Immature natural killer cell (primary cell): Measurements from ENCODE around the gene CACNA1I. TPM values are rescaled to one million over a fixed set of nuclear protein-coding genes. Genes with fewer than 3 reads are reported as not detected.

Experiments used
- DNase-seq, 3 donors: peaks; one replicate each; pipeline ENCODE4 v3.0.0; 2022; ENCODE audit warnings: mixed read lengths in 1 of 3
- H3K27ac Mint-ChIP-seq, 6 donors: one replicate each; pipeline ENCODE4 v1.8.0; 2020; ENCODE audit warnings: mixed read lengths in 6 of 6, mild to moderate bottlenecking in 5 of 6, inconsistent platforms in 4 of 6, moderate library complexity in 3 of 6
- H3K27me3 Mint-ChIP-seq, 3 donors: one replicate each; pipeline ENCODE4 v1.8.0; 2020 to 2021; ENCODE audit warnings: low read depth in 3 of 3, mild to moderate bottlenecking in 3 of 3, mixed read lengths in 3 of 3, moderate library complexity in 3 of 3, inconsistent platforms in 1 of 3
- H3K36me3 Mint-ChIP-seq, 3 donors: one replicate each; pipeline ENCODE4 v1.8.0; 2020; ENCODE audit warnings: mixed read lengths in 3 of 3, inconsistent platforms in 2 of 3, mild to moderate bottlenecking in 2 of 3
- H3K4me1 Mint-ChIP-seq, 2 donors: one replicate each; pipeline ENCODE4 v1.8.0; 2020; ENCODE audit warnings: inconsistent platforms in 2 of 2, mild to moderate bottlenecking in 2 of 2, mixed read lengths in 2 of 2, moderate library complexity in 1 of 2
- H3K4me3 Mint-ChIP-seq, 5 donors: one replicate each; pipeline ENCODE4 v1.8.0; 2020; ENCODE audit warnings: mild to moderate bottlenecking in 5 of 5, mixed read lengths in 5 of 5, inconsistent platforms in 3 of 5, moderate library complexity in 3 of 5
- H3K9me3 Mint-ChIP-seq, 6 donors: one replicate each; pipeline ENCODE4 v1.8.0; 2020; ENCODE audit warnings: mild to moderate bottlenecking in 6 of 6, mixed read lengths in 6 of 6, inconsistent platforms in 4 of 6, moderate library complexity in 3 of 6
- polyA plus RNA-seq, 3 donors: library from polyadenylated mRNA; unstranded; fragments of 300-500 nt; fragmentation: Illumina TruSeq; gene quantifications; one replicate each; pipeline ENCODE4 v1.2.3, GENCODE V29; 2021

Gene CACNA1I
- polyA plus RNA-seq, 3 donors from 2014 or later = not detected

DNA sequence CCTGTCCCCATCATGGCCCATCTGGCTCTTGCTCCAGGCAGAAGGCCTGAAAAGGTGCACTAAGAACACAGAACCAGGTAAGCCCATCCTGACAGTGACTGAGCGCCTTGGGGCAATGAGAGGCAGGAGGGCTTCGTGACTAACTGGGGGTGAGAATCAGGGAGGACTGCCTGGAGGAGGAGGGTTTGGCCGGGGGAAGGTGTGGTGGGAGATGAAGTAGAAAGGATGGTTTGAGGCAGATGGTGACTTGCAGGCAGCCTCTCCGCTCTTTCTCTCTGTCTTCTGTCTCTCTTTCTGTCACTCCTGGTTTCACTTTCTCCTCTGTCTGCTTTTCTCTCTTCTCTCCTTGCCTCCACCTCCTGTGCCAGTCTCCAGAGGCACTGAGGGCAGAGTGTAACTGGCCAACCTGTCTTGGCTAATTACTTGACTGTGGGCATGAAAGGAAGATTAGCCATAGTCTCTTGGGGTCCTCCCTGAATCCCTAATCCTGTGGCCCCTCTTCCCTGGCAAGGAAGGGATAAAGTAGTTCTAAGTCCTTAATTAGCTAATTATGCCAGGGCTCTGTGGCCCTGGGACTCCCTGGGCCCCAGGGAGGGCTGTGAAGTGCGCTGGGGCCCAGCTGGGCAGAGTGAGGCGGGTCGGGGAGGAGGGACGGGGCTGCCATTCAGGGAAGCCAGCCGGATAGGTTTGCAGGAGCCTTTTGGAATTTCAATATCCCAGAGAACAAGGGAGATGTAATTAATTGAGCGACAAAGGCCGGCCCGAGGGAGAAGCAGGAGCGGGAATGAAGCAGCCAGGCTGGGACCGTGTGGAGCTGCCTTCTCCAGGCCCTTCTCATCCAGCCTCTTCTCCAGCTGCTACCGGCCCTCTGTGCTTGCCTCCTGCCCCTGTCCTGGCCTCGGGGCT lies 61.1 kb downstream of the CACNA1I start:
- Mint-ChIP-seq H3K36me3 (no peaks in the 10 kb centered on the region), H3K27ac (no peak overlapping the region), H3K27me3 (peaks cover 0 to 2% (median 0%) of the 10 kb centered on the region in 3 donors), H3K4me3 (no peak overlapping the region), H3K9me3 (no peaks in the 10 kb centered on the region), H3K4me1 (peaks cover 9 to 12% of the 10 kb centered on the region in 2 donors)
- DNase-seq = no peak

GRCh38 chr22:39634530-39635405 lies 64.2 kb downstream of the CACNA1I start:
- Mint-ChIP-seq H3K27ac (no peak overlapping the region), H3K9me3 (no peaks in the 10 kb centered on the region), H3K27me3 (peaks cover 0 to 2% (median 0%) of the 10 kb centered on the region in 3 donors), H3K4me1 (no peaks in the 10 kb centered on the region), H3K36me3 (no peaks in the 10 kb centered on the region), H3K4me3 (no peak overlapping the region)
- DNase-seq = no peak

DNA sequence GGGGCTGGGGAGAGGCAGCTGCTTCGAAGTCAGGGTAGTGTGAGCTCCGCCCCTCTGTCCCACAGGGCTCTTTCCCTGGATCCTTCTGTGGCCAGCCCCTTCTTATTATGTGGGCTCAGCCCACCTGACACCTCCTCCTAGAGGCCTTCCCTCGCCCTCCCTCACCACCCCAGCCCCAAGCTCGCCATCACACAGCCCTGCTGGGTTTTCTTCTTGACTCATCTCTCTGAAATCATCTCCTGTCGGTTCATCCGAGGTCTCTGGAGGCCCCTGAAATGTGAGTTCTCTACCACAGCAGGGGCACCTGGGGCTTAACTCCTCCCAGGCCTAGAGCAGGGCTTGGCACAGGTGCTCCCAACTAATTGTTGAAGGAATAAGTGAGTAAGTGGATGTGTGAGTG lies 65.2 kb downstream of the CACNA1I start:
- no peak overlapping the region for H3K4me3 Mint-ChIP-seq
- no peak overlapping the region for H3K27ac Mint-ChIP-seq
- no peaks in the 10 kb centered on the region for H3K4me1 Mint-ChIP-seq
- no peak for DNase-seq
- H3K9me3 Mint-ChIP-seq = no peaks in the 10 kb centered on the region
- peaks cover 0 to 2% (median 0%) of the 10 kb centered on the region in 3 donors for H3K27me3 Mint-ChIP-seq
- no peaks in the 10 kb centered on the region for H3K36me3 Mint-ChIP-seq

DNA sequence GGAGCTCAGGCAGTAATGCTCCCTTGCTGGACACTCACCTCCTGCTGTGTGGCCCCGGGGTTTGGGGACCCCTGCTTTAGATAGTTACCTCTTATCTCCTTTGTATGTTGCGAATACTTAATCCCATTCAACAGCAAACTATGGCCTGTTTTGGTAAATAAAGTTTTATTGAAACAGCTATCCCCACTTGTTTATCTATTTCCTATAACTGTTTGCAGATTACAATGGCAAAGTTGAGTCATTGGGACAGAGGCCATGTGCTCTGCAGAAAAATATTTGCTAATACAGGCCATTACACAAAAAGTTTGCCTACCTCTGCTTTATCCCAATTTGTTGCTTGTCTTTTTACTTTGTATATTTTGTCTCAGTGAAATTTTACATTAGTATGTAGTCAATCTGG lies 68.4 kb downstream of the CACNA1I start:
- H3K36me3 Mint-ChIP-seq = no peaks in the 10 kb centered on the region
- no peaks in the 10 kb centered on the region for H3K9me3 Mint-ChIP-seq
- H3K27me3 Mint-ChIP-seq = peaks cover 0 to 4% (median 0%) of the 10 kb centered on the region in 3 donors
- no peak overlapping the region for H3K27ac Mint-ChIP-seq
- H3K4me3 Mint-ChIP-seq = no peak overlapping the region
- no peaks in the 10 kb centered on the region for H3K4me1 Mint-ChIP-seq
- DNase-seq = no peak

DNA sequence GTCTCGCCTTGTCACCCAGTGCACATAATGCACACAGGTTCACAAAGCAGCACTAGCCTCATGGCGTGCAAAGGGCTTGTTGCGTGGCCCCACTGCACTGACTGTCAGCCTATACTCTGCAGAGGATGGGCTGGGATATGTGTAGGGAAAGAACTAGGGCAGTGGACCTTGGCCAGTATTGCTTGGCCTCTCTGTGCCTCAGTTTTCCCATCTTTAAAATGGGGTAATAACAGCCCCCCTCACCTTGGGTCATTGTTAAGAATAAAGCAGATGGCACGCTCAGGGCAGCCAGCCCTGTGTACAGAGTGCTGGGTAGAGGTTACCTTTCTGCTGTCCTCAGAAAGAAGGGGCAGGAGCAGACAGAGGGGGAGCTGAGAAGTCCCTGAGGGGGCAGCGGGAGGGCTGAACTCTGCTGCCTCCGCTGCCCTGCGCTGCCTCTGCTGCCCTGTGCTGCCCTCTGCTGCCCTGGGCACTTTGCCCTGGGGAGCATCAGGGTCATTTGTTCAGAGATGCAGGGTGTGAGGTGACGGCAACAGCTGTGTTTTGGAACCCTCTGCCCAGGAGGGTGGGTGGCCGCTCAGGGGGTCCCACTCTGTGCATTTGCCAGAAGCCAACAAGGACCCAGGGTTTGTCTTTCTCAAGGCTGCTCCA lies 71.2 kb downstream of the CACNA1I start:
- Mint-ChIP-seq H3K4me3 (no peak overlapping the region), H3K4me1 (no peaks in the 10 kb centered on the region), H3K27me3 (peaks cover 0 to 4% (median 2%) of the 10 kb centered on the region in 3 donors)

DNA sequence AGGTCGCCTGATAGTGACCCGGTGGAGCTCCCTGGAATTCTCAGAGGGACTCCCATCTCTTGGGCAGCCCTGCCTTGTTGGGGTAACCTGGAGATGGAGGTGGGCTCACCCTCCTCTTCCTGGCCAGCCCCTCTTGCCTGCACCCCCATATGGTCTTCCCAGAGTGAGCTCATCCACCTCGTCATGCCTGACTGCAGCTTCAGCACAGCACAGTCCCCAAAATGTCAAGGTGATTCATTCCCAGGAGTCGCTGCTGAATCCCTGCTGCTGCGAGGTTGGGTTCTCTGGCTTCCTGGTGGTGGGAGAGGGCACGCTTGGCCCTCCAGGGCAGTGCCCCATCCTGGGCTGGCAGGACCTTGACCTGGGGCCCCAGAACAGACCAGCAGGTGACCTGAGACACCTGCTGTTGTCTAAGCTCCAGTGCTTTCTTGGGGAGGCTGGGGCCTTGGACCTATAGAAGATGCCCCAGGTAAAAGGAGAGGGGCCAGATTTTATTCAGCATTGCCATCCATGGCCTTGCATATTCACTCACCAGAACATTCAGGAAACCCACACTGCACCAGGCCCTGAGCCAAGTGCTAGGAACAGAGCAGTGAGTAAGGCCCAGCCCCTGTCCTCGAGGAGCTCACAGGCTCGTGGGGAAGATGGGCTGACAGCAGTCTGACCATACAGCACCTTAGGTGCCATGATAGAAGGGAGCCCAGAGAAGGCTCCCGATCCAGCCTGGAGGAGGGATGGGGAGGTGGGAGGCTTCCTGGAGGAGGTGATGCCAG lies 72.9 kb downstream of the CACNA1I start:
- Mint-ChIP-seq H3K9me3 (no peaks in the 10 kb centered on the region), H3K36me3 (no peaks in the 10 kb centered on the region), H3K27me3 (peaks cover 0 to 5% (median 3%) of the 10 kb centered on the region in 3 donors), H3K4me1 (no peaks in the 10 kb centered on the region), H3K4me3 (no peak overlapping the region), H3K27ac (no peak overlapping the region)
- DNase-seq = no peak

More for the DNA sequence above, 71.2 kb downstream of the CACNA1I start:
- Mint-ChIP-seq H3K9me3 (no peaks in the 10 kb centered on the region), H3K27ac (no peak overlapping the region), H3K36me3 (no peaks in the 10 kb centered on the region)
- no peak for DNase-seq

GRCh38 chr22:39645532-39645931 lies 75.0 kb downstream of the CACNA1I start:
- Mint-ChIP-seq H3K27ac (no peak overlapping the region), H3K4me1 (no peaks in the 10 kb centered on the region), H3K4me3 (no peak overlapping the region), H3K36me3 (no peaks in the 10 kb centered on the region), H3K9me3 (no peaks in the 10 kb centered on the region), H3K27me3 (peaks cover 0 to 5% (median 4%) of the 10 kb centered on the region in 3 donors)
- no peak for DNase-seq

GRCh38 chr22:39646398-39647063 lies 76.0 kb downstream of the CACNA1I start:
- no peak for DNase-seq
- Mint-ChIP-seq H3K27ac (no peak overlapping the region), H3K4me1 (no peaks in the 10 kb centered on the region), H3K9me3 (no peaks in the 10 kb centered on the region), H3K4me3 (no peak overlapping the region), H3K27me3 (peaks cover 0 to 5% (median 4%) of the 10 kb centered on the region in 3 donors), H3K36me3 (no peaks in the 10 kb centered on the region)

DNA sequence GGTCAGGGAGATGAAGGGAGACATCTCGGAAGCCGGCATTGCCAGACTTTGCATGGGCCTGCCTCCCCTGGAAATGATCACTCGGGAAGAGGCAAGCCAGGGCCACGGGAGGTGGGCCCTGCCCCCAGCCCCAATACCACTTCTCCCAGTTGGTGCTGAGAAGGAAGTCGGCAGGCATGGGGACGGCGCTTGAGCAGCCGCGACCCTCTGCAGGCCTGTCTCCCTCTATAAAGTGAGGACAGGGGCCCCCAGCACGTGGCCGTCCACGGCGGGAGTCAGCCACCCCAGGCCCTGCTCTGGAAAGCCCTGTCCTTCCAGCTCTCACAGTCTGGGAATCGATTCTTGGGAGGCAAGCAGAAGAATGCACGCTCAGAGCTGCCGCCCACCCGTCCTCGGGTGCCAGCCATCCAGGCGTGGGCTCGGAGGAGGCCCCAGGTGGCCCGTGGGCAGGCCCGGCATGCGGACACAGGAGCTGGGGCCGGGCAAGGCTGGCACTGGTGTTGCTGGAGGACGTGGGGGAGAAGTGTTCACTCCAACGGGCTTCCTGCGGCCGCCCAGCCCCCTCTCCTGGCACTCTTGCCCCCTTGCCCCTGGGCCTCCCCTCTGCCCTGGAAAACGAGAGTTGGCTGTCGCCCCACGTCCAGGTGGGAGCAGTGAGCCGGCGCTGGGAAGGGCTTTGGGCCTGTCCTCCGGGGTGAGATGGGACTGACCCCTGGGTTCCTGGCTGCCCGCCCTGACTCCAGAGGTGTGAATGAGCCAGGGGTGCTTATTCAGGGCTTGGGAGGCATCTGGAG lies 77.5 kb downstream of the CACNA1I start:
- Mint-ChIP-seq H3K27me3 (peaks cover 2 to 5% (median 2%) of the 10 kb centered on the region in 3 donors), H3K4me3 (no peak overlapping the region), H3K4me1 (no peaks in the 10 kb centered on the region), H3K36me3 (no peaks in the 10 kb centered on the region), H3K27ac (no peak overlapping the region), H3K9me3 (no peaks in the 10 kb centered on the region)
- DNase-seq = no peak

GRCh38 chr22:39648630-39648950 lies 78.0 kb downstream of the CACNA1I start:
- Mint-ChIP-seq H3K27me3 (peaks cover 2 to 5% (median 2%) of the 10 kb centered on the region in 3 donors), H3K36me3 (no peaks in the 10 kb centered on the region), H3K4me1 (no peaks in the 10 kb centered on the region), H3K9me3 (no peaks in the 10 kb centered on the region), H3K4me3 (no peak overlapping the region), H3K27ac (no peak overlapping the region)
- no peak for DNase-seq

DNA sequence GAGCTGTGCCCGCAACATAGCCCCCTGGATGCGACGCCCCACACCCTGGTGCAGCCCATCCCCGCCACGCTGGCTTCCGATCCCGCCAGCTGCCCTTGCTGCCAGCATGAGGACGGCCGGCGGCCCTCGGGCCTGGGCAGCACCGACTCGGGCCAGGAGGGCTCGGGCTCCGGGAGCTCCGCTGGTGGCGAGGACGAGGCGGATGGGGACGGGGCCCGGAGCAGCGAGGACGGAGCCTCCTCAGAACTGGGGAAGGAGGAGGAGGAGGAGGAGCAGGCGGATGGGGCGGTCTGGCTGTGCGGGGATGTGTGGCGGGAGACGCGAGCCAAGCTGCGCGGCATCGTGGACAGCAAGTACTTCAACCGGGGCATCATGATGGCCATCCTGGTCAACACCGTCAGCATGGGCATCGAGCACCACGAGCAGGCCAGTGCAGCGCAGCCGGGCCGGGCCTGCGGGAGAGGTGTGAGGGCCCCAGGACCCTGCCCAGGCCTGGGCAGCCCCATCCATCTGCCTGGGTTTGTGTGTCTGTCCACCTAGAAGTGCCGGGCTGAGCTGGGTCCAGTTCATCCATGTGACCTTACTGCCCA lies 79.0 kb downstream of the CACNA1I start:
- H3K27me3 Mint-ChIP-seq = peaks cover 2 to 5% (median 2%) of the 10 kb centered on the region in 3 donors
- H3K36me3 Mint-ChIP-seq = no peaks in the 10 kb centered on the region
- no peaks in the 10 kb centered on the region for H3K9me3 Mint-ChIP-seq
- H3K4me3 Mint-ChIP-seq = no peak overlapping the region
- H3K4me1 Mint-ChIP-seq = no peaks in the 10 kb centered on the region
- H3K27ac Mint-ChIP-seq = no peak overlapping the region
- DNase-seq = no peak
